ENCODE results near the gene AURKB.
A peak's percentile ranks its signal among the peaks of the same experiment; 100 is the strongest.

AURKB gene

GRCh38 chr17:8189711-8190477 is 20.5 kb downstream of the AURKB start, which contains the start of gene BORCS6:
TSS of gene BORCS6 (minus strand) at chr17:8190180. CDS start at chr17:8190140, 40 bp downstream.
- Histone ChIP-seq H3K27ac (peak within 1 kb of the TSS; percentile 43; the same call in 1 of the 2 replicates), H3K27me3 (ENCODE audit: insufficient read depth, low read depth) (no peaks in the 10 kb centered on the region), H3K36me3 (ENCODE audit: insufficient read depth) (no peaks in the 10 kb centered on the region), H3K4me3 (IDR thresholded peaks at IDR 0.05; ENCODE audit: insufficient read depth, low read depth, low read length) (peak within 1 kb of the TSS; percentile 15), H2AFZ (ENCODE audit: low read depth) (peak within 1 kb of the TSS; percentile 57; the same call in 1 of the 2 replicates), H3K9ac (peak within 1 kb of the TSS; percentile 49; the same call in 1 of the 2 replicates), H3K79me2 (ENCODE audit: insufficient read depth, low read depth) (no peaks in the 10 kb centered on the region), H3K4me2 (peak within 1 kb of the TSS; percentile 80), H4K20me1 (ENCODE audit: insufficient read depth) (no peaks in the 10 kb centered on the region), H3K4me1 (ENCODE audit: low read depth, poor library complexity, severe bottlenecking) (peaks cover 9% of the 10 kb centered on the region)
- TF ChIP-seq CTCF (conservative IDR thresholded peaks at IDR 0.05; ENCODE audit: low read depth, low read length), result no peak

- peak overlapping the region; percentile 49; the same call in 1 of the 2 replicates for H3K9ac ChIP-seq
- no peaks in the 10 kb centered on the region for H3K27me3 ChIP-seq (ENCODE audit: insufficient read depth, low read depth)
- H3K36me3 ChIP-seq (ENCODE audit: insufficient read depth), result no peaks in the 10 kb centered on the region
- H3K79me2 ChIP-seq (ENCODE audit: insufficient read depth, low read depth), result no peaks in the 10 kb centered on the region
- no peak overlapping the region; the same call in 1 of the 2 replicates for H3K27ac ChIP-seq
- peak overlapping the region; percentile 66 for H3K4me2 ChIP-seq
- peak overlapping the region; percentile 57; the same call in 1 of the 2 replicates for H2AFZ ChIP-seq (ENCODE audit: low read depth)
- H3K4me3 ChIP-seq (IDR thresholded peaks at IDR 0.05; ENCODE audit: insufficient read depth, low read depth, low read length), result peak overlapping the region; percentile 15
- no peak for TF ChIP-seq CTCF (conservative IDR thresholded peaks at IDR 0.05; ENCODE audit: low read depth, low read length)
- H3K4me1 ChIP-seq (ENCODE audit: low read depth, poor library complexity, severe bottlenecking), result peaks cover 9% of the 10 kb centered on the region
- H4K20me1 ChIP-seq (ENCODE audit: insufficient read depth), result no peaks in the 10 kb centered on the region
These were observed 21.2 kb downstream of the AURKB start for GRCh38 chr17:8189041-8189710.

- Histone ChIP-seq H3K4me1 (ENCODE audit: low read depth, poor library complexity, severe bottlenecking) (peaks cover 9% of the 10 kb centered on the region), H3K4me2 (peak overlapping the region; percentile 66), H3K36me3 (ENCODE audit: insufficient read depth) (no peaks in the 10 kb centered on the region), H3K9ac (peak overlapping the region; percentile 22; the same call in 1 of the 2 replicates), H4K20me1 (ENCODE audit: insufficient read depth) (no peaks in the 10 kb centered on the region), H3K27ac (peak overlapping the region; percentile 88; the same call in 1 of the 2 replicates), H3K79me2 (ENCODE audit: insufficient read depth, low read depth) (no peaks in the 10 kb centered on the region), H2AFZ (ENCODE audit: low read depth) (no peak overlapping the region), H3K4me3 (IDR thresholded peaks at IDR 0.05; ENCODE audit: insufficient read depth, low read depth, low read length) (no peak overlapping the region), H3K27me3 (ENCODE audit: insufficient read depth, low read depth) (no peaks in the 10 kb centered on the region)
- no peak for TF ChIP-seq CTCF (conservative IDR thresholded peaks at IDR 0.05; ENCODE audit: low read depth, low read length)
These were observed 22.0 kb downstream of the AURKB start for GRCh38 chr17:8188263-8188839.

GRCh38 chr17:8187517-8188262 is 22.7 kb downstream of the AURKB start:
- peaks cover 9% of the 10 kb centered on the region for H3K4me1 ChIP-seq (ENCODE audit: low read depth, poor library complexity, severe bottlenecking)
- no peaks in the 10 kb centered on the region for H3K36me3 ChIP-seq (ENCODE audit: insufficient read depth)
- no peak for TF ChIP-seq CTCF (conservative IDR thresholded peaks at IDR 0.05; ENCODE audit: low read depth, low read length)
- H3K4me3 ChIP-seq (IDR thresholded peaks at IDR 0.05; ENCODE audit: insufficient read depth, low read depth, low read length), result no peak overlapping the region
- H2AFZ ChIP-seq (ENCODE audit: low read depth), result no peak overlapping the region
- no peaks in the 10 kb centered on the region for H3K27me3 ChIP-seq (ENCODE audit: insufficient read depth, low read depth)
- H3K79me2 ChIP-seq (ENCODE audit: insufficient read depth, low read depth), result no peaks in the 10 kb centered on the region
- H3K27ac ChIP-seq, result peak overlapping the region; percentile 88
- H3K4me2 ChIP-seq, result peak overlapping the region; percentile 83
- no peak overlapping the region; the same call in 1 of the 2 replicates for H3K9ac ChIP-seq
- H4K20me1 ChIP-seq (ENCODE audit: insufficient read depth), result no peaks in the 10 kb centered on the region
